Measurements from ENCODE around the gene SCFD2.
"Not testable (repeated sequence)": the region's sequence is repeated elsewhere in the genome, so short reads cannot be mapped to it uniquely, and the experiment has no call there.

The SCFD2 gene

DNA sequence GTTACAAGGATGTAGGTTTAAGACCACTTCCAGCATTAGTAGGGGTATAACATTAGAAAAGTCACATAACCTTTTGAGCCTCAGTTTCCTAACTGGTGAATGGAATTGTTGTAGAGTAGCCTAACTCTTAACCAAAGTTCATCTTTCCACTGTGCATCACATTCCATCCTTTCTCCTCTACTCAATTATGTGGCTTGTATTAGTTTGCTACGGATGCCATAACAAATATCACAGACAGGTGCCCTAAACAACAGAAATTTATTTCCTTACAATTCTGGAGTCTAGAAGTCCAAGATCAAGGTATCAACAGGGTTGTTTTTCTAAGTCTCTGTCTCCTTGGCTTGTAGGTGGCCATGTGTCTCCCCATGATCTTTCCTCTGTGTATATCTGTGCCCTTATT is 271.8 kb downstream of the SCFD2 start:
- no peak for DNase-seq

DNA sequence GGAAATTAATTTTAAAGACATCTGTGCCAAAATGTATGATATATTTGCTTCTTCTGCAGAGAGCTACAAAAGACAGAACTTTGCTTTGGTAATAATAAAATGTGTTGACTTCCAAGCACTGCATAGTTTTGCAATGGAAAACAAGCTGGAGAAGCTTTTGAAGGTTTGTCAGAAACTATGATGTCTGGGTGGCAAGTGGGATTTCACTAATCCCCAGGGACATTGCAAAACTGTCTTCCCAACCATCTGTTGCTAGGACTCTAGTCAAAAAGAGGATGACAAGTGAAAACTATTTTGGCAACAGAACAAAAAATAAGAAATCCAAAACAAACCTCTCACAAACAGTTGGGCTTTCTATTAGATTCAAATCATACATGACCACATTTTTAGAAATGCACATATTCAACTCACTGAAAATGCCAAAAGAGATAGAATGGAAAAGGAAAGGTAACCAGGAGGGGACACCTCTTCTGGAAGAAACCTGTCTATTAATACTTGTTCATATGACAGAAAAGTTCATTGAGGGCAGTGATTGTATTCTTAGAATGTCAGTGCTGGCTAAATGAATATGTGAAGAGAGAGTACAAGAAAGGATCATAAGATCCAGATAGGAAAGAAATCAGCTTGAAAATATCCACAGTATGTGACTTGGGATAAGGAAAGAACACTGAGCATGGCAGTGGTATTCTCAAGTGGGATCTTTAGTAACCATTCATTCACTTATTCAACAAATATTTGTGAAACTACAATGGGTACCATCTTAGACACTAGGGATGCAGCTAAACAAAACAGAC is 275.7 kb downstream of the SCFD2 start:
- no peak for DNase-seq

GRCh38 chr4:53088152-53088551 is 277.7 kb downstream of the SCFD2 start:
- DNase-seq = no peak

GRCh38 chr4:53076374-53076958 is 289.4 kb downstream of the SCFD2 start:
- DNase-seq = no peak

DNA sequence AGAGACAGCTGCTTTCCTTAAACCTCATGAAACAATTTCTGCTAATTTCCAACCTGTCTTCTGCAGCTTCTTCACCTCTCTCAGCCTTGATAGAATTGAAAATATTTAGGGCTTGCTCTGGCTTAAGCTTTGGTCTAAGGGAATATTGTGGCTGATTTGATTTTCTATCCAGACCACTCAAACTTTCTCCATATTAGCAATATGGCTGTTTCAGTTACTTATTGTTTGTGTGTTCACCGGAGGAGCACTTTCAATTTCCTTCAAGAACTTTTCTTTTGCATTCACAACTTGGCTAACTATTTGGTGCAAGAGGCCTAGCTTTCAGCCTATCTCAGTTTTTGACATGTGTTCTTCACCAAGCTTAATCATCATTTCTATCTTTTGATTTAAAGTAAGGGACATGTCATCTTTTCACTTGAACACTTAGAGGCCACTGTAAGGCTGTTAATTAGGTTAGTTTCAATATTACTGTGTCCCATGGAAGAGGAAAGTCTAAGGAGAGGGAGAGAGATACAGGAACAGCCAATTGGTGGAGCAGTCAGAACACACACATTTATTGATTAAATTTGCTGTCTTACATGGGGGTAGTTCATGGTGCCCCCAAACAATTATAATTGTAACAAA is 290.6 kb downstream of the SCFD2 start:
- no peak for DNase-seq

DNA sequence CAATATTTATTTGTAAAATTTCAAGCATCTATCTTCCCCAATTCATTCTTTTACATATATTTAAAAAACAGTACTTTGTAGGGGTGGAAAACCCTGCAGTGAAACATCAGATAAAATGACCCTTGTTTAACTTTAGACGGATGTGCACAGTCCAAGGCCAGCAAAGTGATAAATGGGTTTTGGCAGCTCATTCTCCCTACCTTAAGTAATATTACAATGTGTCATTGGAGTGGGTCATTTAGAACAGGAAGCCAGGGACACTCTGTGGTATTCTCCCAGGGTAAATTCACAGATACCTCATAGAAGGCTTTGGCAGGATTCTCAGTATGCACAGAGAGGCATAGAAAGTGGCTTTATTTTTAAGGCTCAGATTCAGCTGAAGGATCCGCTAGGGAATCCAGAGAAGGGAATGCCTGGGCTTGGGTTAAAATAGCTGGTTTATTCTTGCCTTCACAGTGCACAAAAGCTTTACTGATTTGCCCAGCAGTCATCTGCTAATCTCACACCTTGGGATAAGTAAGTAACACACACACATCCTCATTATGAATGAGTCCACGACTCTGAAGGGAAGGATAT is 297.0 kb downstream of the SCFD2 start:
- DNase-seq = no peak

GRCh38 chr4:53067125-53067802 is 298.6 kb downstream of the SCFD2 start:
- DNase-seq = no peak

DNA sequence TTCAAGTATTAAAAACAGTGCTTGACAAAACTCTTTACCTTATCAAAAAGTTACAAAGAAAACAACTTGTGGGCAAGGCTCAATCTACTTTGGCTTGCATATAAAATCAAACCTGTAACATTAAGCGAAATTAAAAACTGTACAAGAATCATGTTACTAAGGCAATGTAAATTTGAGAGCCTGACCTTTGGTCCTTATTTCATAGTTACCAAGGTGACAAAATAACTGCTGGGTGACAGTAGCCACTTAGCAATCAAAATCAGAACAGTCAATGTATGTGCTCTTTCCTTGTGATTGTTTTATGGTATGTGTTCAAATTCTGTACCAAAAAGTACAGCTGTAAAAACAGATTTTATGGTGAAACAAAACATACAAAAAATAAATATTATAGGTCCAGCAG is 299.7 kb downstream of the SCFD2 start:
- peak; percentile 18 for DNase-seq

- DNase-seq = no peak
These were observed 301.3 kb downstream of the SCFD2 start for GRCh38 chr4:53064609-53065008.

- no peak for DNase-seq
These were observed 304.6 kb downstream of the SCFD2 start for GRCh38 chr4:53061091-53061850.

DNA sequence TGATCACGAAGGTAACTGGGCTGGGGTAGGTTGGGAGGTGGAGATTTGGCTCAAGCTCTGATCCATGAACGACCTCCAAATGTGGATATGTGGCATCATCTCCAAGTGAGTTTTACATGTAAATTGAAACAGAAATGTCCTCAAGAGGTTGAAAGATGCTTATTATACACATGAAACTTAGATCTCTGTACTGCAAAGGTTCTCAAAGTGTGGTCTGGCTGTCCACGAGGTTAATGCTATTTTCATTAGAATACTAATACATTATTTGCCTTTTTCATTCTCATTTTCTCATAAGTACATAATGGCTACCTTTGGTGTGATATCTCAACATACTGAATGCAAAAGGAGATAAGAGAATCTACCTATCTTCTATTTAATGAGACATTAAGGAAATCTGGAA is 305.6 kb downstream of the SCFD2 start:
- DNase-seq = no peak

DNA sequence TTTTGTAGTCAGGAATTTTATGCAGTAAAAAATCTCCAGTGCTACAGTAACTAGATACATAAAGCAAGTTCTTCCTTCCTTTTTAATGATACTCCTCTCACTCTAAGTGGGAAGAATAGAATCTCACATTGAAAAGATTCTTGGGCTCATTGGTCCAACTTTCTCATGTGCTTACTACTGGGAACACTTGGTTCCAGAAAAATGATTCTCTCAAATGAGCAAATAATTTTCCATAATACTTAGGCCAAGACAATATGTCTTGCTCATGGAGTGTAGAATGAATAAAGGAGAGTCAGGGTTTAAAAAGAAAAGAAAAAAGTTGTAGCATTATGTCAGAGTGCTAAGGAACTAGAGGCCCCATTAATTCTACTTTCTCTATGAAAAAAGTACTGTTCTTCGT is 306.0 kb downstream of the SCFD2 start:
- DNase-seq = no peak

GRCh38 chr4:53059256-53059655 is 306.6 kb downstream of the SCFD2 start:
- DNase-seq = no peak

DNA sequence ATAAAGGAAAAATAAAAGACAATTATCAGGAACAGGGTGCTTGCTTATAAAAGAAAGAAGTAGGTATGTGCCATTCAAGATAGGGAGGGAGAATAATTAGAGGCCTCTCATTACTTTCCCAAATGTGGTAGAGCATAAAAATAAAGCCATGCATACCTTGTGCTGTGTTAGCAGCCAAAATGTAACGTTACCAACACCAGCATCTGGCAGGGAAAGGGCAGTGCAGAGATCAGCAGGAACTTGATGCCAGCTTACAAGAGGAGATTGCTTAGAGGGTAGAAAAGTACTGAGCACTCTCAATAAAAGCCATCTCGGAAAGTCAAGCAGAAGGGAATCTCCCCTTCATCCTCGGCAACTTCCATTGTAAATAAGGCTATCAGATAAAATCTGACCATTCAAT is 308.2 kb downstream of the SCFD2 start:
- DNase-seq = no peak

GRCh38 chr4:53057108-53057507 is 308.8 kb downstream of the SCFD2 start:
- DNase-seq = not testable (repeated sequence)

GRCh38 chr4:53055716-53056403 is 310.0 kb downstream of the SCFD2 start:
- no peak for DNase-seq

DNA sequence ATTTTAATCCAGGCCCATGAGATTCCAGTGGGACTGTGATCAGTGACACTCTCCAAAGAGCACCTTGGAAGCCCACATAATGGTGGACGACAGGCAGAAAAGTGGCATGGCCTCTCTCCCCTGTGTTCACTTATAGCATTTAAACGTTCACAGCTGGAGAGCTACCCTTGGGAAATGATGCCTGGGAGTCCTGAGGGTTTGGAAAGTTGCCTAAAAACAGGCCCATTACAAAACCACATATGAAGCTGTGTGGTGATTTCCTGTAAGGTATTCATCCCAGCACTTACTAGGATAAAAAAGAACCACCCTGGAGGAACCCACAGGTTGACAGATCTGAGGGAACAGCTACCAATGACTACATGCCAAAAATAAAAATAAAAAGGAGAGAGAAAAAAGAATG is 310.6 kb downstream of the SCFD2 start:
- no peak for DNase-seq

DNA sequence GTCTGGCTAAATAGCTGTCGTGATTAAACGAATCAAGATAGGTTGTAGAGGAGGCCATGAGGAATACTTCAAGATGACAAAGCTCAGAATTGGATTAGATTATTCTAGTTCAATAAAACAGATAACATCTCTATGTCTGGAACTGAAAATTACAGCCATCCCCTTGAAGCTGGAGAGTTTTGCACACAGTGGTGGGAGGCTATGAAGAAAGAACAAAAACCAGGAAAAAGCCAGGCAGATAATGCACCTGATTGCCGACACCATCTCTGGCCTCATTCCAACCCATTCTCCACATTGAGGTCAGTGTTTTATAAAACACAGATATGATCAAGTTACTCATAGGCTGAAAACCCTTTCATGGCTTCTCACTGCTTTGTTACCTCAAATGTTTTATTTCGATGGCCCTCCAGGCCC is 315.5 kb downstream of the SCFD2 start:
- DNase-seq = no peak

GRCh38 chr4:53049528-53049927 is 316.3 kb downstream of the SCFD2 start:
- DNase-seq = no peak

DNA sequence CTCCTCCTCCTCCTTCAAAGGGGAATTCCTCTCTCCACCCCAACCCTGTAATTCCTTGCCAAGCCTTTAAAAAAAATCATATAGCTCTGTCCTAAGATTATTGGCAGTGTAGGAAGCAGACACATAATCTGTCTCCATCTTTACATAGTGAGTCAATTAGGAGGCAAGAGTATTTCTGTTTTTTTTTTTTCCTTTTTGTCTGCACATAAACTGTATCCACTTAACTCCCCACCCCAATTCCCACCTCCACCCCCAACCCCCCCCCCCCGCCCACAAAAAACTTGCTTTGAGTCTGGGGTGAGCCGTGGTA is 321.3 kb downstream of the SCFD2 start:
- DNase-seq = no peak

DNA sequence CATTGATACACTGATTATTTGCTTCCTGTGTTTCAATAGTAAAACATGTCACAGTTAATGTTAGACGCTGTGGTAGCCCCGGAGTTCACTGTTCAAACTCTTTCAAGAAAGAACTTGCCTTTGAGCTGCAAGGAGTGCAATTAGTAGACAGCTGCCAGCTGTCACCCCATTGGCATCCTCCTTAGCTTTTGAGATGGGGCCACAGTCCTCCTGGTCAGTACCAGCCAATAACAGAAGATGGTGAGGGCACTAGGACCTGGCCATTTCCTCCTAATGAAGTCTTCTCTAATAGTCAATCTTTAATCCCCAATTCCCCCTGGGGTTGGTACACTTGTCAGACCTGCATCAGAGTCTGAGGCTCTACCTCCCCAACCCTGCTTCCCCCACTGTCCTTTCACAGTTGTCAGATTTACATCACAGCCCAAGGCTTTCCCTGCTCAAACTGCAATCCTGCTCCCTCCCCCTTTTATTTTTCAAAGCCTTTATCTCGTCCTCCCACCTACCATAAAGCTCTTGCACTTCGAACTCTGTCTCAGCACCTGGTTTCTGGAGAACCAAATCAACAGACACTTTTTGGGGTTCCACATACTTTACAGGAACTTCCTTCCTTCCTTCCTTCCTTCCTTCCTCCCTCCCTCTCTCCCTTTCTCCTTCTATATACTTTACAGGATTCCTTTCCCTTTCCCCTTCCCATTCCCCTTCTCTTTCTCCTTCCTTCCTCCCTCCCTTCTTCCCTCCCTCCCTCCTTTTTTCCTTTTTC is 321.8 kb downstream of the SCFD2 start:
- no peak for DNase-seq
